ENCODE measurements around the gene MNX1.

DNA sequence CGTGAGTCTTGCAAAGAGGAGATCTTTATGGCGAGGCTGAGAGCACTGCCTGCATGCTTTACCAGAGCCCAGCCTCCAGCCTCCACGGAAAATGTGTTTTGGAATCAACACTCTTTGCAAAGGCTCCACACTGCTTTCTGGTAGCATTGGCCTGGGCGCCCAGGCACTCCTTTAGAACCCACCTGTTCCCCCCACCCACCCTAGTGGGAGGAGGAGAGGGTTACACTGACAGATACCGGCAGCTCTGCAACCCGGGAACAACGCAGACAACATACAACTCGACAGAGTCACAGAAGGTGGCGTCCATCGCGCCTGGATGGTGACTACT lies 5.5 kb upstream of the MNX1 start:
- TF ChIP-seq POLR2A (IDR thresholded peaks at IDR 0.05): no peak
- TF ChIP-seq, protein P1, sequence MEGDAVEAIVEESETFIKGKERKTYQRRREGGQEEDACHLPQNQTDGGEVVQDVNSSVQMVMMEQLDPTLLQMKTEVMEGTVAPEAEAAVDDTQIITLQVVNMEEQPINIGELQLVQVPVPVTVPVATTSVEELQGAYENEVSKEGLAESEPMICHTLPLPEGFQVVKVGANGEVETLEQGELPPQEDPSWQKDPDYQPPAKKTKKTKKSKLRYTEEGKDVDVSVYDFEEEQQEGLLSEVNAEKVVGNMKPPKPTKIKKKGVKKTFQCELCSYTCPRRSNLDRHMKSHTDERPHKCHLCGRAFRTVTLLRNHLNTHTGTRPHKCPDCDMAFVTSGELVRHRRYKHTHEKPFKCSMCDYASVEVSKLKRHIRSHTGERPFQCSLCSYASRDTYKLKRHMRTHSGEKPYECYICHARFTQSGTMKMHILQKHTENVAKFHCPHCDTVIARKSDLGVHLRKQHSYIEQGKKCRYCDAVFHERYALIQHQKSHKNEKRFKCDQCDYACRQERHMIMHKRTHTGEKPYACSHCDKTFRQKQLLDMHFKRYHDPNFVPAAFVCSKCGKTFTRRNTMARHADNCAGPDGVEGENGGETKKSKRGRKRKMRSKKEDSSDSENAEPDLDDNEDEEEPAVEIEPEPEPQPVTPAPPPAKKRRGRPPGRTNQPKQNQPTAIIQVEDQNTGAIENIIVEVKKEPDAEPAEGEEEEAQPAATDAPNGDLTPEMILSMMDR (IDR thresholded peaks at IDR 0.05): no peak

Data from body of pancreas (tissue), 4 donors.